Spleen (tissue), 7 donors: ENCODE measurements around the gene SORCS3.

ENCODE experiments used
- POLR2A ChIP-seq, 3 donors: fragments of 450-650 bp; IDR thresholded peaks; one replicate each; pipeline ENCODE4 v1.5.1; 2017; ENCODE audit warnings: antibody characterized with exemption in 3 of 3, mild to moderate bottlenecking in 1 of 3
- POLR2AphosphoS5 ChIP-seq, 3 donors: sonication (generic); formaldehyde crosslinking; IDR thresholded peaks; one replicate each; pipeline ENCODE4 v1.5.1; 2017; ENCODE audit warnings: antibody characterized with exemption in 3 of 3
- TF ChIP-seq, protein P1 (sequence below), 11 experiments: fragments of 200-600 bp in 7 of 11; fragments of 450-650 bp in 4 of 11; sonication (generic) in 4 of 11; IDR thresholded peaks in 8 of 11; conservative IDR thresholded peaks in 3 of 11; 1 replicate in 7 of 11; 2 replicates in 4 of 11; pipeline versions ENCODE4 v1.4.0 to v1.8.0; 2016 to 2021; ENCODE audit warnings: antibody characterized with exemption in 11 of 11, inconsistent platforms in 4 of 11, mild to moderate bottlenecking in 1 of 11
- donor health status: DM: no; HTN: no; CAD: no; lungs with moderate emphysema.
- donor health status: DM: no; HTN: no; CAD: no.
- donor health status: DM: no; HTN: no; CAD: no.

DNA sequence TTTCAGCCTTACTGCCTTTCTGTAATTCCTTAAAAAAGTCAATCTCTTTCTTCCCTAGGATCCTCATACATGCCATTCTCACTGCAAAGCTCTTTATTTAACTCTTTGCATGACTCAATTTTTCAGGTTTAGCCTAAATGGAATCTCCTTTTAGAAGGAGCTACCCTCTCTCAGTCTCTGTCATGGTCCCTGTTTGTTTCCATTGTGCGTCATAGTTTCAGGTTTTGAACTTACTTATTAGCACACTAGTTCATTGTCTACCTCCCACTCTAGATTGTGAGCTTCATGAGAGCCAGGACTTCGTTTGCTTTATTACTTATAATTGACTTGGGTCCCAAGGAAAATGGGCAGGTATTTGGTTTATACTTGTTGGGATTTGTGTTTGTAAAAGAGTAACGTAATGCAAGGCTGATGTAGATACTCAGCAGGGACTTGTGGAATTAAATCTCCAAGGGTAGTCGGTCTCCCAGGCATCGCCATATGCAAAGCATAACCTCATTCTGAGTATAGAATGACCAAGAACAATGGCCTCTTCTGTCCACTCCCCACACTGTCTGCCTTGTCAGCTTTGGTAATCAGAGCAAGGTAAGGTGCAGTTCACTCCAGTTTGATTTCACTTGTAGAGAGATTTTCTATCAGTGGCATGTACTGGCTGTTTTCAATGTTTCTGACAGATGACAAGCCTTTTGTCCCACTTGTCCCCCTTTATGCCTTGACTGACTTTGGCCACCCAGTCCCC lies 252.0 kb downstream of the SORCS3 start:
- TF ChIP-seq POLR2AphosphoS5 (IDR thresholded peaks at IDR 0.05) (no peak), POLR2A (IDR thresholded peaks at IDR 0.05) (no peak)
- TF ChIP-seq, protein P1, sequence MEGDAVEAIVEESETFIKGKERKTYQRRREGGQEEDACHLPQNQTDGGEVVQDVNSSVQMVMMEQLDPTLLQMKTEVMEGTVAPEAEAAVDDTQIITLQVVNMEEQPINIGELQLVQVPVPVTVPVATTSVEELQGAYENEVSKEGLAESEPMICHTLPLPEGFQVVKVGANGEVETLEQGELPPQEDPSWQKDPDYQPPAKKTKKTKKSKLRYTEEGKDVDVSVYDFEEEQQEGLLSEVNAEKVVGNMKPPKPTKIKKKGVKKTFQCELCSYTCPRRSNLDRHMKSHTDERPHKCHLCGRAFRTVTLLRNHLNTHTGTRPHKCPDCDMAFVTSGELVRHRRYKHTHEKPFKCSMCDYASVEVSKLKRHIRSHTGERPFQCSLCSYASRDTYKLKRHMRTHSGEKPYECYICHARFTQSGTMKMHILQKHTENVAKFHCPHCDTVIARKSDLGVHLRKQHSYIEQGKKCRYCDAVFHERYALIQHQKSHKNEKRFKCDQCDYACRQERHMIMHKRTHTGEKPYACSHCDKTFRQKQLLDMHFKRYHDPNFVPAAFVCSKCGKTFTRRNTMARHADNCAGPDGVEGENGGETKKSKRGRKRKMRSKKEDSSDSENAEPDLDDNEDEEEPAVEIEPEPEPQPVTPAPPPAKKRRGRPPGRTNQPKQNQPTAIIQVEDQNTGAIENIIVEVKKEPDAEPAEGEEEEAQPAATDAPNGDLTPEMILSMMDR (IDR thresholded peaks at IDR 0.05 in 8 of 11, conservative IDR thresholded peaks at IDR 0.05 in 3 of 11) = no peak
